K562 treated with DMSO at 1 percent for 24 hours (cell line): ENCODE data around the gene OST4. TPM values are rescaled to one million over a fixed set of nuclear protein-coding genes. Genes with fewer than 3 reads are reported as not detected.

Source experiments
- total RNA-seq: library from RNA; unstranded; fragments of 300-600 nt; gene quantifications from 2 replicates; pipeline ENCODE4 v1.2.3, GENCODE V29; 2022; ENCODE audit warnings: low read depth; ENCODE audit not compliant: insufficient read depth

OST4 gene
- total RNA-seq: 226 and 237 TPM in 2 replicates

GRCh38 chr2:27071277-27071989, at the start of gene OST4:
OST4 (minus strand) TSS chr2:27071654.

GRCh38 chr2:27118525-27119329, 47.3 kb upstream of the OST4 start, which contains the start of gene CGREF1:
CGREF1 (minus strand) TSS chr2:27119128; CDS start chr2:27104366, 14,762 bp downstream.

GRCh38 chr2:27086724-27087593, 15.5 kb upstream of the OST4 start, which contains the start of gene KHK:
KHK (plus strand) TSS chr2:27086772; CDS start chr2:27087260, 488 bp downstream.

DNA sequence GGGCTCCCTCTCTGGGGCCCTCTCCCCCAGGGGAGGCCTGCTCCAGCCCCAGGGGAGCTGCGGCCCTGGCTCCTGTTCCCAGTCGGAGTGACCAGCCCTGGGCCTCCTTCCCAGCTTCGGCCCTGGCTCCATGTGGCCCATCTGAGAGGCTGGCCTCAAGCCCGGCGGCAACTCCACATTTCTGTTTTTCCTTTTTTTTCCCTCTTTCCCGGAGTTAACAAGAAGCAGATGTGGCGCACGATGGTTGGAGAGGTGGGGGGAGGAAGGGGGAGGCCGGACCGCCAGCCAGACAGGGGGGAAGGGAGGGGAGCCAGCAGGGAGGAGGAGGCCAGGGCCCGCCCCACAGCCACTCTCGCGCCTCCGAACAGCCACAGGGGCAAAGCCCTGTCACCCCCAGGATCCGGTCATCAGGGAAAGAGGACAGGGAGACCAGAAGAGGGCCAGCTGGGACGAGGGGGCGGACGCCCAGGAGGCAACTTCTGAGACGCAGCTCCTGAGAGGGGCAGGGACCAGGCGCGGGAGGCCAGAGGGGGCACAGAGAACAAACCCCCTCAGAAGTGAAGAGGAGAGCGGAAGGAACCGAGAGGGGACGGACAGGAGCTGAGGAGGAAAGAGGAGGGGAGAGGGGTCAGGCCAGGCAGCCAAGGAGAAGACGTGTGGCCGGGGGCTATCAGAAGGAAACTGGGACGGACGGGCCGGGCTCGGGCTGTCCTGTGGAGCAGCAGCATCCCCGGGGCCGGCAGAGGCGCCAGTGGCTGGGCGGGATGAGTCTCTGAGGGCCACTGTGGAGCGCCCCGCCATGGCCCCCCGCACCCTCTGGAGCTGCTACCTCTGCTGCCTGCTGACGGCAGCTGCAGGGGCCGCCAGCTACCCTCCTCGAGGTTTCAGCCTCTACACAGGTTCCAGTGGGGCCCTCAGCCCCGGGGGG, 7.1 kb upstream of the OST4 start, which contains the start of gene EMILIN1:
EMILIN1 (plus strand) TSS at position 349 of the 928 bp plus-strand sequence; CDS start at position 800, 451 bp downstream.

GRCh38 chr2:27050996-27051901, 20.2 kb downstream of the OST4 start, which contains the start of gene AGBL5:
AGBL5 (plus strand) TSS chr2:27051668; CDS start chr2:27052959, 1,291 bp downstream.

DNA sequence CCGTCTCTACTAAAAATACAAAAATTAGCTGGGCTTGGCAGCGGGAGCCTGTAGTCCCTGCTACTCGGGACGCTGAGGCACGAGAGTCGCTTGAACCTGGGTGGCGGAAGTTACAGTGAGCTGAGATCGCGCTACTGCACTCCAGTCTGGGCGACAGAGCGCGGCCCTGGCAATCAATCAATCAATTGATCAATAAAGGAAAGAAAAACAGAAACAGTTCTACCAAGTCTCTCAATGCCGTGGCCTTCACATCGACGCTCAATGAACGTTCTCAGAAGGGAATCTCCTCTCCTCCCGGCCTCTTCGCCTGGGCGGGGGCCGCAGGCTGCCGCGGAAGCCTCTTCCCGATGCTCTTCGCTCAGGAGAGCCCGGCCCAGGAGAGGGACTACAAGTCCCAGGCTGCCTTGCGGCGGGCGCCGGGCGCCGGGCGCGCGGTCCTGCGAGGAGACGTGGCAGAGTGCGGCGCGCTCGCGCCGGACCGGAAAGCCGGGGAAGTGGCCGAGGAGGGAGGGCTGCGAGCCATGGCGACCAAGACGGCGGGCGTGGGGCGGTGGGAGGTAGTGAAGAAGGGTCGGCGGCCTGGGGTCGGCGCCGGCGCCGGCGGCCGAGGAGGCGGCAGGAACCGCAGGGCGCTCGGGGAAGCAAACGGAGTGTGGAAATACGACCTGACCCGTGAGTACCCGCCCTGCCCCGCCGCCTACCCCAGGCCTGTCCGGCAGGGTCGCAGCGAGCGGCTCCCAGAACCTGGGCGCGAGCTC, 38.8 kb downstream of the OST4 start, which contains the start of gene TMEM214:
TMEM214 (plus strand) TSS at position 471 of the 758 bp plus-strand sequence; CDS start at position 522, 51 bp downstream.

Other genes with a start within 250 kb of the OST4 start
- gene DPYSL5, start 223.5 kb downstream of the OST4 start, total RNA-seq: not detected in 2 replicates
- 56.8 and 61.9 TPM in 2 replicates for gene MAPRE3, start 101.0 kb downstream of the OST4 start, total RNA-seq
- gene TMEM214, start 38.7 kb downstream of the OST4 start, total RNA-seq: 113 and 117 TPM in 2 replicates
- 39.3 and 43.3 TPM in 2 replicates for gene AGBL5, start 20.0 kb downstream of the OST4 start, total RNA-seq
- 4.9 and 5.4 TPM in 2 replicates for gene EMILIN1, start 7.0 kb upstream of the OST4 start, total RNA-seq
- 18.6 and 18.8 TPM in 2 replicates for gene KHK, start 15.1 kb upstream of the OST4 start, total RNA-seq
- gene CGREF1, start 47.5 kb upstream of the OST4 start, total RNA-seq: 0.29 and 0.39 TPM in 2 replicates
- 0.23 and 0.66 TPM in 2 replicates for gene ABHD1, start 52.2 kb upstream of the OST4 start, total RNA-seq
- gene PREB, start 63.0 kb upstream of the OST4 start, total RNA-seq: 102 and 109 TPM in 2 replicates
- not detected in 2 replicates for gene PRR30, start 67.8 kb upstream of the OST4 start, total RNA-seq
- not detected in 2 replicates for gene TCF23, start 77.3 kb upstream of the OST4 start, total RNA-seq
- gene ATRAID, start 140.4 kb upstream of the OST4 start, total RNA-seq: 99.2 and 103 TPM in 2 replicates
- 34.1 and 34.6 TPM in 2 replicates for gene SLC5A6, start 140.6 kb upstream of the OST4 start, total RNA-seq
- gene CAD, start 145.7 kb upstream of the OST4 start, total RNA-seq: 45.7 and 49.5 TPM in 2 replicates
- 2.3 and 2.8 TPM in 2 replicates for gene SLC30A3, start 191.4 kb upstream of the OST4 start, total RNA-seq
- gene DNAJC5G, start 203.8 kb upstream of the OST4 start, total RNA-seq: 0.30 TPM in 1 of 2 replicates, not detected in the other
- gene TRIM54, start 210.8 kb upstream of the OST4 start, total RNA-seq: not detected in 2 replicates
- gene UCN, start 236.8 kb upstream of the OST4 start, total RNA-seq: 5.5 and 11.2 TPM in 2 replicates